SK-N-SH treated with all-trans-retinoic acid at 6 μM for 48 hours (cell line): ENCODE data around the gene SLC25A17.

Source experiments
- ATAC-seq: fragments of 200-7000 bp; cut with Tn5 transposase; 3 replicates; pipeline ENCODE4 v1.9.1; 2020; ENCODE audit warnings: mild to moderate bottlenecking, moderate library complexity
- ARNTL ChIP-seq: fragments of 450-650 bp; formaldehyde crosslinking; IDR thresholded peaks from 2 replicates; pipeline ENCODE4 v1.5.0; 2020; ENCODE audit warnings: low read depth, mild to moderate bottlenecking, moderate library complexity, borderline replicate concordance
- BACH2 ChIP-seq: fragments of 250-450 bp; sonication (Bioruptor Pico); IDR thresholded peaks from 2 replicates; pipeline ENCODE4 v1.9.0; 2021; ENCODE audit warnings: mild to moderate bottlenecking, borderline replicate concordance
- CREB5 ChIP-seq: fragments of 250-450 bp; sonication (Bioruptor Pico); IDR thresholded peaks from 2 replicates; pipeline ENCODE4 v1.5.1; 2020; ENCODE audit warnings: low read depth, mild to moderate bottlenecking, moderate library complexity
- CSDC2 ChIP-seq: fragments of 250-450 bp; sonication (Bioruptor Pico); IDR thresholded peaks from 2 replicates; pipeline ENCODE4 v1.5.0; 2020; ENCODE audit warnings: mild to moderate bottlenecking, moderate library complexity
- ESRRG ChIP-seq: fragments of 250-450 bp; sonication (Bioruptor Pico); IDR thresholded peaks from 2 replicates; pipeline ENCODE4 v1.6.1; 2021; ENCODE audit warnings: mild to moderate bottlenecking
- GLIS3 ChIP-seq: fragments of 250-450 bp; sonication (Bioruptor Pico); IDR thresholded peaks from 2 replicates; pipeline ENCODE4 v1.5.0; 2020; ENCODE audit warnings: mild to moderate bottlenecking, moderate library complexity
- ISL1 ChIP-seq: fragments of 250-450 bp; sonication (Bioruptor Pico); IDR thresholded peaks from 2 replicates; pipeline ENCODE4 v2.1.2; 2022; ENCODE audit warnings: mild to moderate bottlenecking, moderate library complexity
- OSR1 ChIP-seq: fragments of 250-450 bp; sonication (Bioruptor Pico); IDR thresholded peaks from 2 replicates; pipeline ENCODE4 v1.8.0; 2022; ENCODE audit warnings: moderate library complexity, mild to moderate bottlenecking, inconsistent platforms
- PATZ1 ChIP-seq: fragments of 250-450 bp; sonication (Bioruptor Pico); IDR thresholded peaks from 2 replicates; pipeline ENCODE4 v1.8.0; 2020; ENCODE audit warnings: mild to moderate bottlenecking, moderate library complexity, borderline replicate concordance
- POU6F1 ChIP-seq: fragments of 250-450 bp; sonication (Bioruptor Pico); IDR thresholded peaks from 2 replicates; pipeline ENCODE4 v1.8.0; 2021; ENCODE audit warnings: low read depth, mild to moderate bottlenecking, moderate library complexity, borderline replicate concordance
- PPARA ChIP-seq: fragments of 250-450 bp; sonication (Bioruptor Pico); IDR thresholded peaks from 2 replicates; pipeline ENCODE4 v1.5.0; 2020; ENCODE audit warnings: mild to moderate bottlenecking, borderline replicate concordance
- SNAI2 ChIP-seq: fragments of 250-450 bp; sonication (Bioruptor Pico); IDR thresholded peaks from 2 replicates; pipeline ENCODE4 v1.5.0; 2020; ENCODE audit warnings: mild to moderate bottlenecking, moderate library complexity
- TCF4 ChIP-seq: fragments of 250-450 bp; sonication (Bioruptor Pico); IDR thresholded peaks from 2 replicates; pipeline ENCODE4 v1.8.0; 2021; ENCODE audit warnings: mild to moderate bottlenecking, moderate library complexity, borderline replicate concordance
- TOX ChIP-seq: fragments of 250-450 bp; sonication (Bioruptor Pico); IDR thresholded peaks from 2 replicates; pipeline ENCODE4 v1.8.0; 2021; ENCODE audit warnings: mild to moderate bottlenecking, moderate library complexity, borderline replicate concordance
- TSHZ2 ChIP-seq: fragments of 250-450 bp; sonication (Bioruptor Pico); IDR thresholded peaks from 2 replicates; pipeline ENCODE4 v1.5.0; 2020; ENCODE audit warnings: mild to moderate bottlenecking, moderate library complexity
- ZC3H10 ChIP-seq: fragments of 250-450 bp; sonication (Bioruptor Pico); IDR thresholded peaks from 2 replicates; pipeline ENCODE4 v1.5.1; 2021; ENCODE audit warnings: mild to moderate bottlenecking, moderate library complexity
- ZFP3 ChIP-seq: fragments of 250-450 bp; sonication (Bioruptor Pico); IDR thresholded peaks from 2 replicates; pipeline ENCODE4 v1.5.0; 2020; ENCODE audit warnings: mild to moderate bottlenecking, moderate library complexity
- ZFP30 ChIP-seq: fragments of 450-650 bp; formaldehyde crosslinking; IDR thresholded peaks from 2 replicates; pipeline ENCODE4 v1.5.0; 2022; ENCODE audit warnings: mild to moderate bottlenecking, moderate library complexity
- ZNF565 ChIP-seq: fragments of 450-650 bp; formaldehyde crosslinking; conservative IDR thresholded peaks from 2 replicates; pipeline ENCODE4 v1.5.0; 2020; ENCODE audit warnings: low read depth, mild to moderate bottlenecking, moderate library complexity
- ZNF70 ChIP-seq: fragments of 450-650 bp; formaldehyde crosslinking; IDR thresholded peaks from 2 replicates; pipeline ENCODE4 v1.5.0; 2020; ENCODE audit warnings: mild to moderate bottlenecking, moderate library complexity
- ZNF8 ChIP-seq: fragments of 450-650 bp; formaldehyde crosslinking; IDR thresholded peaks from 2 replicates; pipeline ENCODE4 v1.5.0; 2020; ENCODE audit warnings: mild to moderate bottlenecking, moderate library complexity

Gene SLC25A17

GRCh38 chr22:40862013-40862412, 42.9 kb upstream of the SLC25A17 start, which contains the start of gene DNAJB7:
TSS of gene DNAJB7 (minus strand) at chr22:40862113. CDS start at chr22:40861994, 119 bp downstream.
- ATAC-seq, result no peak
- TF ChIP-seq TSHZ2 (CRISPR knock-in tag) (no peak), ESRRG (CRISPR knock-in tag) (no peak), POU6F1 (CRISPR knock-in tag) (no peak), PPARA (CRISPR knock-in tag) (no peak), ZC3H10 (no peak), ZFP3 (CRISPR knock-in tag) (no peak), OSR1 (no peak)

- TF ChIP-seq ZNF8 (CRISPR knock-in tag) (no peak), ZFP30 (CRISPR knock-in tag) (no peak), SNAI2 (CRISPR knock-in tag) (no peak)
- ATAC-seq, result no peak
Observed at GRCh38 chr22:40857309-40857855, 38.2 kb upstream of the SLC25A17 start.

GRCh38 chr22:40856513-40857308, 37.6 kb upstream of the SLC25A17 start, which contains the start of the genes ST13 and XPNPEP3:
TSS of gene ST13 (minus strand) at chr22:40856639. CDS start at chr22:40856540, 99 bp downstream.
TSS of gene XPNPEP3 (plus strand) at chr22:40857148. CDS start at chr22:40857182, 34 bp downstream.
- ATAC-seq, result peak; percentile 98
- TF ChIP-seq ZNF70 (CRISPR knock-in tag) (no peak), OSR1 (no peak), ZFP30 (CRISPR knock-in tag) (no peak), ARNTL (CRISPR knock-in tag) (no peak), PATZ1 (CRISPR knock-in tag) (no peak), PPARA (CRISPR knock-in tag) (no peak), TCF4 (no peak), TOX (no peak), ISL1 (CRISPR knock-in tag) (no peak), ZNF8 (CRISPR knock-in tag) (no peak)

GRCh38 chr22:40855979-40856512, 36.9 kb upstream of the SLC25A17 start:
- ATAC-seq, result peak; percentile 50
- TF ChIP-seq ARNTL (CRISPR knock-in tag) (no peak), TSHZ2 (CRISPR knock-in tag) (no peak), PATZ1 (CRISPR knock-in tag) (no peak), CSDC2 (no peak), GLIS3 (no peak), ISL1 (CRISPR knock-in tag) (no peak), TOX (no peak), ZNF565 (CRISPR knock-in tag) (no peak), SNAI2 (CRISPR knock-in tag) (no peak), OSR1 (no peak), ZNF70 (CRISPR knock-in tag) (no peak), CREB5 (CRISPR knock-in tag) (no peak), ZFP3 (CRISPR knock-in tag) (no peak), ZFP30 (CRISPR knock-in tag) (no peak), TCF4 (no peak), ZNF8 (CRISPR knock-in tag) (no peak), BACH2 (CRISPR knock-in tag) (no peak)
